ENCODE results near the gene NTRK3. TPM values are rescaled to one million over a fixed set of nuclear protein-coding genes. Genes with fewer than 3 reads are reported as not detected.

NTRK3 gene
- total and polyA plus RNA-seq, 4 donors = 0.21 to 2.9 (median 0.32) TPM

DNA sequence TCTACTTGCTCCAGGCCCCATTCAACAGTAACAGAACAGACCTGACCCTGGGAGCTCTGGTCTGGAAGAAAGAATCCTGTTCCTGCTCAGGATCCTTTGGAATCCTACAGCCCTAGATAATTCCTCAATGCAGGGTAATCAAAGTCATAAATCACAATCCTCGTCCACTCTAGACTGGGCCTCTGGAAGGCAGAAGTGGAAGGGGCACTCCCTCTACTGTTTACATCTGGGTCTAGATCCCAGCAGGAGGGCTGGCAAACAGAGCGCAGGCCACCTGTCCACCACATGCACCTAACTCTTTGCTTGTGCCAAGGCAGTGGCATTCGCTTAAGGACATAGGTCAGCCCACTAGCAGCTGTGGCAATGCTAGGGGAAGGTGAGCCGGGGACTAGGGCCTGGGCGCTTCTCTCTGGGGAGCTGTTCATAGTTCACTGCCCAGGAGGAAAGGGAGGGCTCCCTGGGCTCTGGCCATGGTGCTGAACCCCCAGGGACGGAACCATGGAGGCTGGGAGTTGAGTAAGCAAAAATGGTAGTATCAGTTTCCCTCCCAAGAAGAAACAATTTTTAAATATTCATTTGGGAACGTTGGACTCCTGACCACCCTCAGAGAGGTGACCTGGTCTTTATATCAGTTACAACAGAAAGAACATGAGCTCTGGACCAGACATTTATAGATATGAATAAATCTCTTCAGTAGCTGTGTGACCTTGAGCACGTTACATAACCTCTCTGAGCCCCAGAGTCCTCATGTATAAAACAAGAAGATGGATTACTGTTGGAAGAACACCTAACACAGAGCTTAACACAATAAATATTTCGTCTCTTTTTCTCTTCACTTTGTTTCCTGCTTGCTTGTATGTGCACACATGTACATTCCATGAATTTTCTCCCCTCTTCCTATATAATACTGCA is 90.2 kb downstream of the NTRK3 start:
- 35% methylated on average over 9 of the region's 9 CpGs for WGBS
- Histone ChIP-seq H3K27ac (ENCODE audit: low read depth in 1 of 2, low read length in 2 of 2) (no peak overlapping the region), H3K4me3 (ENCODE audit: low read depth in 1 of 3, low read length in 3 of 3) (no peak overlapping the region), H3K36me3 (ENCODE audit: control insufficient read depth in 4 of 4, insufficient read depth in 3 of 4, low read depth in 1 of 4, low read length in 3 of 4) (no peaks in the 10 kb centered on the region), H3K4me1 (ENCODE audit: control insufficient read depth in 4 of 4, insufficient read depth in 4 of 4, low read length in 3 of 4) (no peaks in the 10 kb centered on the region), H3K27me3 (ENCODE audit: control insufficient read depth in 4 of 4, insufficient read depth in 4 of 4, low read length in 3 of 4) (no peaks in the 10 kb centered on the region), H3K9ac (ENCODE audit: low read depth in 1 of 2, low read length in 2 of 2) (no peak overlapping the region), H3K9me3 (ENCODE audit: control insufficient read depth in 4 of 4, low read length in 3 of 4) (peaks cover 0 to 1% (median 0%) of the 10 kb centered on the region in 4 donors)
- TF ChIP-seq, protein P1, sequence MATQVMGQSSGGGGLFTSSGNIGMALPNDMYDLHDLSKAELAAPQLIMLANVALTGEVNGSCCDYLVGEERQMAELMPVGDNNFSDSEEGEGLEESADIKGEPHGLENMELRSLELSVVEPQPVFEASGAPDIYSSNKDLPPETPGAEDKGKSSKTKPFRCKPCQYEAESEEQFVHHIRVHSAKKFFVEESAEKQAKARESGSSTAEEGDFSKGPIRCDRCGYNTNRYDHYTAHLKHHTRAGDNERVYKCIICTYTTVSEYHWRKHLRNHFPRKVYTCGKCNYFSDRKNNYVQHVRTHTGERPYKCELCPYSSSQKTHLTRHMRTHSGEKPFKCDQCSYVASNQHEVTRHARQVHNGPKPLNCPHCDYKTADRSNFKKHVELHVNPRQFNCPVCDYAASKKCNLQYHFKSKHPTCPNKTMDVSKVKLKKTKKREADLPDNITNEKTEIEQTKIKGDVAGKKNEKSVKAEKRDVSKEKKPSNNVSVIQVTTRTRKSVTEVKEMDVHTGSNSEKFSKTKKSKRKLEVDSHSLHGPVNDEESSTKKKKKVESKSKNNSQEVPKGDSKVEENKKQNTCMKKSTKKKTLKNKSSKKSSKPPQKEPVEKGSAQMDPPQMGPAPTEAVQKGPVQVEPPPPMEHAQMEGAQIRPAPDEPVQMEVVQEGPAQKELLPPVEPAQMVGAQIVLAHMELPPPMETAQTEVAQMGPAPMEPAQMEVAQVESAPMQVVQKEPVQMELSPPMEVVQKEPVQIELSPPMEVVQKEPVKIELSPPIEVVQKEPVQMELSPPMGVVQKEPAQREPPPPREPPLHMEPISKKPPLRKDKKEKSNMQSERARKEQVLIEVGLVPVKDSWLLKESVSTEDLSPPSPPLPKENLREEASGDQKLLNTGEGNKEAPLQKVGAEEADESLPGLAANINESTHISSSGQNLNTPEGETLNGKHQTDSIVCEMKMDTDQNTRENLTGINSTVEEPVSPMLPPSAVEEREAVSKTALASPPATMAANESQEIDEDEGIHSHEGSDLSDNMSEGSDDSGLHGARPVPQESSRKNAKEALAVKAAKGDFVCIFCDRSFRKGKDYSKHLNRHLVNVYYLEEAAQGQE (IDR thresholded peaks at IDR 0.05) = peak; percentile 96
- TF ChIP-seq RXRA (IDR thresholded peaks at IDR 0.05) = no peak
- TF ChIP-seq FOXA1 (IDR thresholded peaks at IDR 0.05) = no peak
- no peak for DNase-seq (ENCODE audit: low spot score)

DNA sequence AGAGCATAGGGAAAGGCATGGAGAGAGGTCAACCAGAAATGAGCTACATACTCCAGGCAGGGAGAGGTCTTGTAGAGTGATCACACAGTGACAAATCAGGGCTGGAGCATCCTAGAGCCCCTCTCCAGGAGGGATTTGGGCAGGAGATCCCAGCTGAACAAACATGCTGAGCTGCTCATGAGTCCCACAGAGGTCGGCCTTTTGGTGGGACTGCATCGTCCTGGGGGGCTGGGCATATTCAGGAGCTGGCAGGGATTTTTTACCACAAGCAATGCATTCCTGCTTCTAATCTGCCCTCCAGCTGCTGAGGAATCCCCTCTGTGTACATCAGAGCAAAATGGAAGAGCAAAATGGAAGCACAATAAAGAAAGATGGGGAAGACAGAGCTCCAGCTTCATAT is 94.9 kb downstream of the NTRK3 start:
- no peak overlapping the region for H3K9ac ChIP-seq (ENCODE audit: low read depth in 1 of 2, low read length in 2 of 2)
- H3K4me3 ChIP-seq (ENCODE audit: low read depth in 1 of 3, low read length in 3 of 3) = no peak overlapping the region
- no peaks in the 10 kb centered on the region for H3K4me1 ChIP-seq (ENCODE audit: control insufficient read depth in 4 of 4, insufficient read depth in 4 of 4, low read length in 3 of 4)
- WGBS = 52% methylated on average over 2 of the region's 2 CpGs
- DNase-seq (ENCODE audit: low spot score) = no peak
- no peak overlapping the region for H3K27ac ChIP-seq (ENCODE audit: low read depth in 1 of 2, low read length in 2 of 2)
- TF ChIP-seq, protein P2, sequence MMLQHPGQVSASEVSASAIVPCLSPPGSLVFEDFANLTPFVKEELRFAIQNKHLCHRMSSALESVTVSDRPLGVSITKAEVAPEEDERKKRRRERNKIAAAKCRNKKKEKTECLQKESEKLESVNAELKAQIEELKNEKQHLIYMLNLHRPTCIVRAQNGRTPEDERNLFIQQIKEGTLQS (IDR thresholded peaks at IDR 0.05) = no peak
- TF ChIP-seq YY1 (IDR thresholded peaks at IDR 0.05) (no peak), JUND (IDR thresholded peaks at IDR 0.05) (no peak), GABPA (IDR thresholded peaks at IDR 0.05 in 1 of 2, conservative IDR thresholded peaks at IDR 0.05 in 1 of 2) (no peak), HNF4A (conservative IDR thresholded peaks at IDR 0.05) (no peak), FOXA2 (IDR thresholded peaks at IDR 0.05) (no peak), NR2F2 (IDR thresholded peaks at IDR 0.05) (no peak), RAD21 (IDR thresholded peaks at IDR 0.05) (no peak), EGR1 (IDR thresholded peaks at IDR 0.05; ENCODE audit: low read depth in 2 of 2) (no peak), SP1 (IDR thresholded peaks at IDR 0.05) (no peak), TAF1 (conservative IDR thresholded peaks at IDR 0.05) (no peak)
- TF ChIP-seq, protein P3, sequence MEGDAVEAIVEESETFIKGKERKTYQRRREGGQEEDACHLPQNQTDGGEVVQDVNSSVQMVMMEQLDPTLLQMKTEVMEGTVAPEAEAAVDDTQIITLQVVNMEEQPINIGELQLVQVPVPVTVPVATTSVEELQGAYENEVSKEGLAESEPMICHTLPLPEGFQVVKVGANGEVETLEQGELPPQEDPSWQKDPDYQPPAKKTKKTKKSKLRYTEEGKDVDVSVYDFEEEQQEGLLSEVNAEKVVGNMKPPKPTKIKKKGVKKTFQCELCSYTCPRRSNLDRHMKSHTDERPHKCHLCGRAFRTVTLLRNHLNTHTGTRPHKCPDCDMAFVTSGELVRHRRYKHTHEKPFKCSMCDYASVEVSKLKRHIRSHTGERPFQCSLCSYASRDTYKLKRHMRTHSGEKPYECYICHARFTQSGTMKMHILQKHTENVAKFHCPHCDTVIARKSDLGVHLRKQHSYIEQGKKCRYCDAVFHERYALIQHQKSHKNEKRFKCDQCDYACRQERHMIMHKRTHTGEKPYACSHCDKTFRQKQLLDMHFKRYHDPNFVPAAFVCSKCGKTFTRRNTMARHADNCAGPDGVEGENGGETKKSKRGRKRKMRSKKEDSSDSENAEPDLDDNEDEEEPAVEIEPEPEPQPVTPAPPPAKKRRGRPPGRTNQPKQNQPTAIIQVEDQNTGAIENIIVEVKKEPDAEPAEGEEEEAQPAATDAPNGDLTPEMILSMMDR (IDR thresholded peaks at IDR 0.05; ENCODE audit: low read depth, low read length, missing input control) = no peak
- no peaks in the 10 kb centered on the region for H3K27me3 ChIP-seq (ENCODE audit: control insufficient read depth in 4 of 4, insufficient read depth in 4 of 4, low read length in 3 of 4)
- H3K36me3 ChIP-seq (ENCODE audit: control insufficient read depth in 4 of 4, insufficient read depth in 3 of 4, low read depth in 1 of 4, low read length in 3 of 4) = no peaks in the 10 kb centered on the region
- peaks cover 0 to 1% (median 0%) of the 10 kb centered on the region in 4 donors for H3K9me3 ChIP-seq (ENCODE audit: control insufficient read depth in 4 of 4, low read length in 3 of 4)
